ENCODE measurements around the gene BLVRA. TPM values are rescaled to one million over a fixed set of nuclear protein-coding genes. Genes with fewer than 3 reads are reported as not detected.
"Not testable (repeated sequence)": the region's sequence is repeated elsewhere in the genome, so short reads cannot be mapped to it uniquely, and the experiment has no call there.

The BLVRA gene
- total RNA-seq, 1 donor from 2014 or later: 63.4 TPM

- Mint-ChIP-seq H3K4me1 (ENCODE audit: low read depth, unreplicated experiment) (peaks cover 10% of the 10 kb centered on the region), H3K27me3 (ENCODE audit: unreplicated experiment) (no peaks in the 10 kb centered on the region), H3K36me3 (ENCODE audit: unreplicated experiment) (no peaks in the 10 kb centered on the region), H3K27ac (ENCODE audit: unreplicated experiment) (peak within 1 kb of the TSS; percentile 79), H3K4me3 (ENCODE audit: unreplicated experiment) (peak within 1 kb of the TSS; percentile 95), H3K9me3 (ENCODE audit: unreplicated experiment) (peaks cover 3% of the 10 kb centered on the region)
- DNase-seq: peak; percentile 84
- no peak for TF ChIP-seq CTCF (IDR thresholded peaks at IDR 0.05; ENCODE audit: partially characterized antibody, unreplicated experiment)
Observed at GRCh38 chr7:43729214-43729923, 29.1 kb upstream of the BLVRA start, which contains the start of gene COA1. COA1 (minus strand) TSS chr7:43729523; CDS start chr7:43648614, 80,909 bp downstream.

DNA sequence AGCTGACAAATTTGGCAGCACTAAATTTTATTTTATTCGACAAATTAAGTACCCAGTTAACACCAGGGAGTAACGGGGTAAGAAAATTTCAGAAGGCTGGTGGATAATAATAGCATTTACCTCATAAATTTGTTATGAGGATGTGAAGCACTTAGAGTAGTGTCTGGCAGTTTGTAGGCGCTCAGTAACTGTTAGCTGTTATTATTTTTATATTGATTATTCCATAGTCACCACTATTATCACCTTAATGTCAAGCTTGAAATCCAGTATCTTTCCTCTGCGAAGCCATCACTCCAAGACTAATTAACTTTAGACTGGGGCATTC lies 28.6 kb upstream of the BLVRA start:
- Mint-ChIP-seq H3K4me1 (ENCODE audit: low read depth, unreplicated experiment) (peaks cover 10% of the 10 kb centered on the region), H3K36me3 (ENCODE audit: unreplicated experiment) (no peaks in the 10 kb centered on the region), H3K27ac (ENCODE audit: unreplicated experiment) (no peak overlapping the region), H3K27me3 (ENCODE audit: unreplicated experiment) (no peaks in the 10 kb centered on the region), H3K9me3 (ENCODE audit: unreplicated experiment) (peaks cover 3% of the 10 kb centered on the region), H3K4me3 (ENCODE audit: unreplicated experiment) (peak overlapping the region; percentile 95)
- TF ChIP-seq CTCF (IDR thresholded peaks at IDR 0.05; ENCODE audit: partially characterized antibody, unreplicated experiment): no peak
- DNase-seq: no peak

GRCh38 chr7:43731494-43731893 lies 27.0 kb upstream of the BLVRA start:
- not testable (repeated sequence) for H3K27me3 Mint-ChIP-seq (ENCODE audit: unreplicated experiment); H3K27ac Mint-ChIP-seq (ENCODE audit: unreplicated experiment); H3K4me1 Mint-ChIP-seq (ENCODE audit: low read depth, unreplicated experiment); H3K4me3 Mint-ChIP-seq (ENCODE audit: unreplicated experiment); H3K36me3 Mint-ChIP-seq (ENCODE audit: unreplicated experiment); DNase-seq; H3K9me3 Mint-ChIP-seq (ENCODE audit: unreplicated experiment)

DNA sequence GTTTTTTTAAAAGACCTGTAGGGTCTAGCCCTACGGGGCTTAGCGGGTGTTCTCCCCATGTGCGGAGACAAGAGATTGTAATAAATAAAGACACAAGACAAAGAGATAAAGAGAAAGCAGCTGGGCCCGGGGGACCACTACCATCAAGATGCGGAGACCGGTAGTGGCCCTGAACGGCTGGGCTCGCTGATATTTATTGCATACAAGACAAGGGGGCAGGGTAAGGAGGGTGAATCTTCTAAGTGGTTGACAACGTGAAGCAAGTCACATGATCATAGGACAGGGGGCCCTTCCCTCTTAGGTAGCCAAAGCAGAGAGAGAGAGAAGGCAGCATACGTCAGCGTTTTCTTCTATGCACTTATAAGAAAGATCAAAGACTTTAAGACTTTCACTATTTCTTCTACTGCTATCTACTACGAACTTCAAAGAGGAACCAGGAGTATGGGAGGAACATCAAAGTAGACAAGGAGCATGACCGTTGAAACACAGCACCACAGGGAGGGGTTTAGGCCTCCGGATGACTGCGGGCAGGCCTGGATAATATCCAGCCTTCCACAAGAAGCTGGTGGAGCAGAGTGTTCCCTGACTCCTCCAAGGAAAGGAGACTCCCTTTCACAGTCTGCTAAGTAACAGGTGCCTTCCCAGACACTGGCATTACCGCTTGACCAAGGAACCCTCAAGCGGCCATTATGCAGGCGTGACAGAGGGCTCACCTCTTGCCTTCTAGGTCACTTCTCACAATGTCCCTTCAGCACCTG lies 23.7 kb upstream of the BLVRA start:
- not testable (repeated sequence) for H3K36me3 Mint-ChIP-seq (ENCODE audit: unreplicated experiment); H3K9me3 Mint-ChIP-seq (ENCODE audit: unreplicated experiment); H3K4me3 Mint-ChIP-seq (ENCODE audit: unreplicated experiment); H3K27ac Mint-ChIP-seq (ENCODE audit: unreplicated experiment); H3K27me3 Mint-ChIP-seq (ENCODE audit: unreplicated experiment); H3K4me1 Mint-ChIP-seq (ENCODE audit: low read depth, unreplicated experiment); DNase-seq

DNA sequence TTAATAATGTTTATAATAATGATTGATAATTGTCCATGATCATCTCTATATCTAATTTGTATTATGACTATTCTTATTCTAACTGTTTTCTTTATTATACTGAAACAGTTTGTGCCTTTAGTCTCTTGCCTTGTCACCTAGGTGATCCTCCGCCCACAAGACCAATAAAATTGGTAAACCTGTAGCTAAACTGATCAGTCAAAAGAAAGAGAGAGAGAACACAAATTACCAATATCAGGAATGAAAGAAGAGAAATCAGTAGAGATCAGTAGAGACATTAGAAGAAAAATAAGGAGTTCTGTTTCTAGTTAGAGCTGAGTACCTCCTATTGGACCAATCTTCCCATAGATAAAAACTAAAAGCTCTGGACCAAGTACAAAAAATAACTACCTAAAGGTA lies 23.1 kb upstream of the BLVRA start:
- TF ChIP-seq CTCF (IDR thresholded peaks at IDR 0.05; ENCODE audit: partially characterized antibody, unreplicated experiment): no peak
- Mint-ChIP-seq H3K4me1 (ENCODE audit: low read depth, unreplicated experiment) (no peaks in the 10 kb centered on the region), H3K9me3 (ENCODE audit: unreplicated experiment) (peaks cover 5% of the 10 kb centered on the region), H3K4me3 (ENCODE audit: unreplicated experiment) (no peak overlapping the region), H3K36me3 (ENCODE audit: unreplicated experiment) (peaks cover 6% of the 10 kb centered on the region), H3K27ac (ENCODE audit: unreplicated experiment) (no peak overlapping the region), H3K27me3 (ENCODE audit: unreplicated experiment) (no peaks in the 10 kb centered on the region)
- DNase-seq: no peak
